GM21529 (cell line): ENCODE measurements around the gene WBP4.
"Not testable (repeated sequence)": the region's sequence is repeated elsewhere in the genome, so short reads cannot be mapped to it uniquely, and the experiment has no call there.

Experiments
- ATAC-seq: cut with Tn5 transposase; IDR thresholded peaks from one replicate; pipeline ENCODE4 v1.9.1; 2021; ENCODE audit not compliant: unreplicated experiment

Gene WBP4

GRCh38 chr13:41061075-41061913 is at the start of gene WBP4:
TSS of gene WBP4 (plus strand) at chr13:41061509. CDS start at chr13:41061674, 165 bp downstream.
- peak; percentile 74 for ATAC-seq

GRCh38 chr13:41012536-41012935 is 48.8 kb upstream of the WBP4 start:
- no peak for ATAC-seq

GRCh38 chr13:41013835-41014234 is 47.5 kb upstream of the WBP4 start:
- no peak for ATAC-seq

- ATAC-seq = no peak
These were observed 45.4 kb upstream of the WBP4 start for GRCh38 chr13:41015920-41016319.

GRCh38 chr13:41017159-41017558 is 44.1 kb upstream of the WBP4 start:
- ATAC-seq = no peak

- ATAC-seq = no peak
These were observed 43.3 kb upstream of the WBP4 start for GRCh38 chr13:41017817-41018601.

GRCh38 chr13:41018602-41018948 is 42.7 kb upstream of the WBP4 start:
- no peak for ATAC-seq

GRCh38 chr13:41019011-41019487 is 42.3 kb upstream of the WBP4 start, which contains the start of gene ELF1:
TSS of gene ELF1 (minus strand) at chr13:41019316. CDS start at chr13:40982054, 37,262 bp downstream.
- ATAC-seq = peak; percentile 93

- ATAC-seq = no peak
These were observed 41.5 kb upstream of the WBP4 start for GRCh38 chr13:41019578-41020347.

GRCh38 chr13:41025518-41025917 is 35.8 kb upstream of the WBP4 start:
- no peak for ATAC-seq

- ATAC-seq = no peak
These were observed 34.5 kb upstream of the WBP4 start for GRCh38 chr13:41026788-41027187.

GRCh38 chr13:41028051-41028450 is 33.3 kb upstream of the WBP4 start:
- ATAC-seq = no peak

GRCh38 chr13:41029629-41030028 is 31.7 kb upstream of the WBP4 start:
- ATAC-seq = no peak

GRCh38 chr13:41032691-41033376 is 28.5 kb upstream of the WBP4 start:
- ATAC-seq = no peak

- ATAC-seq = no peak
These were observed 26.9 kb upstream of the WBP4 start for GRCh38 chr13:41034382-41034781.

- no peak for ATAC-seq
These were observed 26.4 kb upstream of the WBP4 start for GRCh38 chr13:41034881-41035280.

- not testable (repeated sequence) for ATAC-seq
These were observed 24.8 kb upstream of the WBP4 start for GRCh38 chr13:41036557-41036956.

- no peak for ATAC-seq
These were observed 21.6 kb upstream of the WBP4 start for GRCh38 chr13:41039746-41040145.

- no peak for ATAC-seq
These were observed 20.6 kb upstream of the WBP4 start for GRCh38 chr13:41040584-41041334.

GRCh38 chr13:41042419-41042818 is 18.9 kb upstream of the WBP4 start:
- not testable (repeated sequence) for ATAC-seq
